IPS-18a (cell line): ENCODE data around the gene SLC35E1.
"Not testable (repeated sequence)": the region's sequence is repeated elsewhere in the genome, so short reads cannot be mapped to it uniquely, and the experiment has no call there.

Source experiments
- H3K27ac ChIP-seq: one replicate; pipeline ENCODE4 v1.5.1; 2013; ENCODE audit warnings: low read length
- H3K27me3 ChIP-seq: one replicate; pipeline ENCODE4 v1.6.1; 2013; ENCODE audit warnings: mild to moderate bottlenecking, low read length; ENCODE audit not compliant: control insufficient read depth, insufficient read depth
- H3K36me3 ChIP-seq: one replicate; pipeline ENCODE4 v1.6.1; 2013; ENCODE audit warnings: low read depth, low read length; ENCODE audit not compliant: control insufficient read depth
- H3K4me1 ChIP-seq: one replicate; pipeline ENCODE4 v1.6.1; 2013; ENCODE audit warnings: low read depth, low read length; ENCODE audit not compliant: control insufficient read depth
- H3K4me3 ChIP-seq: one replicate; pipeline ENCODE4 v1.5.1; 2013; ENCODE audit warnings: low read length
- H3K9ac ChIP-seq: one replicate; pipeline ENCODE4 v1.6.1; 2013; ENCODE audit warnings: mild to moderate bottlenecking, low read length, moderate library complexity
- H3K9me3 ChIP-seq: one replicate; pipeline ENCODE4 v1.6.1; 2013; ENCODE audit warnings: low read depth, low read length; ENCODE audit not compliant: control insufficient read depth

SLC35E1 gene

DNA sequence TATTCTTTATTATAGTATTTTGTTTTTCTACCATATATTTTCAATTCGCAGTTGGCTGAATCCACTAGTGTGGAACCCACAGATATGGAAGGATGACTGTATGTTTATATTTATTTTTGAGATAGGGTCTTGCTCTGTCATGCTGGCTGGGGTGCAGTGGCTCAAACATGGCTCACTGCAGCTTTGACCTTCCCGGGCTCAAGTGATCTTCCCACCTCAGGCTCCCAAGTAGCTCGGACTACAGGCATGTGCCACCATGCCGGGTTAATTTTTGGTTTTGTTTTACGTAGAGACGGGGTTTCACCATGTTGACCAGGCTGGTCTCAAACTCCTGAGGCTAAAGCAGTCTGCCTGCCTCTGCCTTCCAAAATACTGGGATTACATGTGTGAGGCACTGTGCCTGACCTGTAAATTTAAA is 9.6 kb downstream of the SLC35E1 start:
- Histone ChIP-seq H3K36me3 (peaks cover 41% of the 10 kb centered on the region), H3K27ac (no peak overlapping the region), H3K27me3 (no peaks in the 10 kb centered on the region), H3K9ac (no peak overlapping the region), H3K4me1 (no peaks in the 10 kb centered on the region), H3K9me3 (no peaks in the 10 kb centered on the region), H3K4me3 (no peak overlapping the region)

DNA sequence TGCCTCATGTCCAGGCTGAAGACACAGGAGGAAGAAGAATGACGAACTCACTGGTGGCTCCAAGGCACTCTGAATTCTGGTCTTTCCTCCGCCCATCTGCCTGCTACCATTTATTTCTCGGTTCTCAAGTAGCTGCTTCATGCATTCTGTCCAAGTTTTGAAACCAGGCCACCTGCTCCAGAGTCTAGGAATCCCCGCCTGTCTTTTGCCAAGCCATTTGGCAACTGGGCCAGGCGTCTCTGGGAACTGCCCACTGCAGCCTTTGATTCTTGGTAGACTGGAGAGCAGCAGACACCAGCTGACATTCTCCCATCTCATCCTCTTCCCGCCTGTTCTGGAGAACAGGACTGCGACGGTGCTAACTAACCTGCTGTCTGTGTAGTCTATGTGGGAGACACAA is 10.8 kb downstream of the SLC35E1 start:
- Histone ChIP-seq H3K27me3 (no peaks in the 10 kb centered on the region), H3K36me3 (peaks cover 31% of the 10 kb centered on the region), H3K4me3 (no peak overlapping the region), H3K4me1 (no peaks in the 10 kb centered on the region), H3K27ac (no peak overlapping the region), H3K9me3 (no peaks in the 10 kb centered on the region), H3K9ac (no peak overlapping the region)

DNA sequence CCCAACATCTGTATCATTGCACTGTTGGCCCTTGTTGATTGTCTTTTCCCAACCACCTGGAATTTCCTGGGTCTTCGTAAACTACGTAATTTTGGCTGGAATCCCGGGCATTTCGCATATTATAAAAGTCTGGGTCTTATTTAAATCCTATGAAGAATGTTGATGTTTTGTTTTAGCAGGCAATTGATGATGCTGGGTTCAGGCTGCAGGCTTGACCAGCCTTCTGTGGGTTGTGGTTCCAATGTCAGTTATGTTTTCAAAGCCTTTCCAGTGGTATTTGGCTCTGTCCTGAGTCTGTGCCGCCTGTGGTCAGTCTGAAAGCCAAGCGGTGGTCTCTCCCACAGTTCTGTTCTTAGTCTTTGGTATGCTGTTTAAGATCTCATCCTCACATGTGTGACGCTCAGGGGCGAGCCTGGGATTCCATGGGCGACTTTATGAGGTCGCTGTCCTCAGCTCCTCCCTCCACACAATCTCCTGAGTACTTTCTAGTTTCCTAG is 12.4 kb downstream of the SLC35E1 start:
- Histone ChIP-seq H3K4me3 (no peak overlapping the region), H3K27me3 (no peaks in the 10 kb centered on the region), H3K9me3 (no peaks in the 10 kb centered on the region), H3K9ac (no peak overlapping the region), H3K4me1 (no peaks in the 10 kb centered on the region), H3K27ac (no peak overlapping the region), H3K36me3 (peaks cover 36% of the 10 kb centered on the region)

DNA sequence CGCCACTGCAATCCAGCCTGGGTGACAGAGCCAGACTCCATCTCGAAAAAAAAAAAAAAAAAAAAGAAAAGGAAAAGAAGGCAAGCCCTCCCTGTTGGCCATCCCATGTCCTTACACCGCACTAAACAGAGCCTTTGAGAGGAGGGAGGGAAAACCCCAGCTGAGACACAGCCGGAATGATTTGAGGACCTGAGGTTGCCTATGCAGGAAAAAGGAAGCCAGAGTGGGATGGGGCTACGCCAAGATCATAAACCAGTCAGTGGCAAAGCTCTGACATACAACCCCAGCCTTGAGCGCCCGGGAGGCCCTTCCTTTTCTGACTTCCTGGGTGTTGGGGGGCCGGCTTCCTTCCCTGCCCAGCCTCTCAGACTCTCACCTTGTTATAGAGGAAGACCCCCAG is 17.4 kb downstream of the SLC35E1 start:
- Histone ChIP-seq H3K27ac (no peak overlapping the region), H3K36me3 (peaks cover 26% of the 10 kb centered on the region), H3K27me3 (no peaks in the 10 kb centered on the region), H3K9me3 (no peaks in the 10 kb centered on the region), H3K9ac (no peak overlapping the region), H3K4me1 (no peaks in the 10 kb centered on the region), H3K4me3 (no peak overlapping the region)

DNA sequence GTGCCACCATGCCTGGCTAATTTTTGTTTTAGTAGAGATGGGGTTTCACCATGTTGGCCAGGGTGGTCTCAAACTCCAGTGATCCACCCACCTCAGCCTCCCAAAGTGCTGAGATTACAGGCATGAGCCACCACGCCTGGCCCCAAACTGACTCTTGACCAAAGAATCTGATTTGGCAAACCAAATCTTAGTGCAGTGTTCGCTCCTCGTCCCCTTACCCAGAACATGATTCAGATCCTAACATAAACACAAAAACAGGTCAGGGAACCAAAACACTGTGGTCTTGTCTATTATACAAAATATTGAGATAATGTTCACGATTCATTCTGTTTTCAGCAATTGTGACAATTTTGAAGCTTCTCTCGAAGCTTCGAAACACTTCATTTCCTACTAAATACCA is 20.3 kb downstream of the SLC35E1 start:
- H3K4me1 ChIP-seq, H3K9ac ChIP-seq, H3K27me3 ChIP-seq, H3K27ac ChIP-seq, H3K4me3 ChIP-seq, H3K9me3 ChIP-seq: not testable (repeated sequence)
- peaks cover 26% of the 10 kb centered on the region for H3K36me3 ChIP-seq

DNA sequence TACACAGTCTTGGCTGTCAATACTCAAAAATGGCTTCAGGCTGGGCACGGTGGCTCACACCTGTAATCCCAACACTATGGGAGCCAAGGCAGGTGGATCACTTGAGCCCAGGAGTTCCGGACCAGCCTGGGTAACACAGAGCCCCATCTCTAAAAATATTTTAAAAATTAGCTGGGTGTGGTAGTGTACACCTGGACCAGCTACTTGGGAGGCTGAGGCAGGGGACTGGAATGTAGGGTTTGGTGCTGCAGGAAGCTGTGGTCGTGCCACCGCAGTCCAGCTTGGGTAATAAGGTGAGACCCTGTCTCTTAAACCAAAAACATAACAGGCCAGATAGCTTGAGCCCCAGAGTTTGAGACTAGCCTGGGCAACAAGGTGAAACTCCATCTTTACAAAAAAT is 23.3 kb downstream of the SLC35E1 start:
- Histone ChIP-seq H3K4me3 (no peak overlapping the region), H3K27ac (no peak overlapping the region), H3K27me3 (no peaks in the 10 kb centered on the region), H3K9me3 (no peaks in the 10 kb centered on the region), H3K36me3 (peaks cover 15% of the 10 kb centered on the region), H3K4me1 (no peaks in the 10 kb centered on the region), H3K9ac (no peak overlapping the region)

DNA sequence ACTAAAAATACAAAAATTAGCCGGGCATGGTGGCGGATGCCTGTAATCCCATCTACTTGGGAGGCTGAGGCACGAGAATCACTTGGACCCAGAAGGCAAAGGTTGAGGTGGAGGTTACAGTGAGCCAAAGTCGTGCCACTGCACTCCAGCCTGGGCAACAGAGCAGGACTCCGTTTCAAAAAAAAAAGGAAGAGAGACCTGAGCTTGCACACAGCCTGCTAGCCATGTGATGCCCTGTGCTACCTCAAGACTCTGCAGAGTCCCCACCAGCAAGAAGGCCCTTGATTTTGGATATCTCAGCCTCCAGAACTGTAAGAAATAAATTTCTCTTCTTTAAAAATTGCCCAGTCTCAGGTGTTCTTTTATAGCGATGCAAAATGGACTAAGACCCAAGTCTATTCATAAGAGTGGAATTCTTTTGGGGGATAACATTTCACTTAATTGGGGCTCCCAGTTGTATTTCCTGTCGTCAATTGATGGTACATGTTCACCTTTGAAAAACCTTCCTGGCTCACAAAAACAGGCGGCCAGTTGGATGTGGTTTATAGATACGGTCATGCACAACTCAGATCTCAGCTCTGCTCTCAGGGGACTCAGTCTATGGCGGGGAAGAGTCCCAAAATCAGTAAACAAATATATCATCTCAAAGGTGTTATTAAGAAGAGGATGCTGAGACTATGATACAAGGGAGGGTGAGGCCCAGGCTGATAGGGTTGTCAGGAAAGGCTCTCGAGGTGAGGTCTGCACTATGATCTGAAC is 27.6 kb downstream of the SLC35E1 start:
- Histone ChIP-seq H3K36me3 (no peaks in the 10 kb centered on the region), H3K27me3 (no peaks in the 10 kb centered on the region), H3K4me1 (peaks cover 5% of the 10 kb centered on the region), H3K4me3 (no peak overlapping the region), H3K27ac (no peak overlapping the region), H3K9me3 (no peaks in the 10 kb centered on the region), H3K9ac (no peak overlapping the region)

DNA sequence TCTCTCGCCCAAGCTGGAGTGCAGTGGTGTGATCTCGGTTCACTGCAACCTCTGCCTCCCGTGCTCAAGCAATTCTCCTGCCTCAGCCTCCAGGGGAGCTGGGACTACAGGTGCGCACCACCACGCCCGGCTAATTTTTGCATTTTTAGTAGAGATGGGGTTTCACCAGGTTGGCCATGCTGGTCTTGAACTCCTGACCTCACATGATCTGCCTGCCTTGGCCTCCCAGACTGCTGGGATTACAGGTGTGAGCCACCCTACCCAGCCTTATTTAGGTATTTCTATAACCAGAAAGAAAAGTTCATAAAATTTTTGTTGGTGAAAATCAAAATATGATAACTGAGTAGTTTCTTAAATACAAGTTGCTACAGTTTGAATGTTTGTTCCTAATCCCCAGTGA is 28.5 kb downstream of the SLC35E1 start:
- H3K4me1 ChIP-seq, H3K27ac ChIP-seq, H3K9me3 ChIP-seq, H3K36me3 ChIP-seq, H3K27me3 ChIP-seq: not testable (repeated sequence)
- H3K4me3 ChIP-seq, result peak overlapping the region; percentile 80
- peak overlapping the region; percentile 79 for H3K9ac ChIP-seq

DNA sequence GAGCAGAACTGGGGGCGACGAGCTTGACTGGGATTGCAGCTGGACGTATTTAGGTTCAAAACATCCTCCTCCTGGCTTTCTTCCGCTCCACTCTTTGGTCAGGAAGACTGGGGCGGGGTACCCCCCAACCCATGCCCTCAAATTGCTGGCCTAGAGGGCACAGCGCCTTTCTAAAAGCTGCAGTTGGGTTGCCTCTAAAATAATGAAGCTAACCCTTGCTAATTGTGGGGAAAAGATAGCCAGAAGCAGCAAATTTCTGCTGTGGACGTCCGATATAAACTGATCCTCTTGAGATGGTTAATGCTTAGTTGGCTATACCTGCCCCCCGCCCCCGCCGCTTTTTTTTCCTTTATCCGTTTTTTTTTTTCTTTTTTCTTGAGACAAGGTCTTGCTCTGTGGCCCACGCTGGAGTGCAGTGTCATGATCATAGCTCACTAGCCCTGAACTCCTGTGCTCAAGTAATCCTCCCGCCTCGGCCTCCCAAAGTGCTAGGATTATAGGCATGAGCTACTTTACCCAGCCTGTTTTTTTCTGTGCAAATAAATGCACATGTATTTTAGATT is 29.2 kb downstream of the SLC35E1 start:
- H3K4me1 ChIP-seq, result peaks cover 5% of the 10 kb centered on the region
- H3K36me3 ChIP-seq, result peaks cover 2% of the 10 kb centered on the region
- H3K9ac ChIP-seq, result peak overlapping the region; percentile 79
- H3K4me3 ChIP-seq, result peak overlapping the region; percentile 80
- no peaks in the 10 kb centered on the region for H3K27me3 ChIP-seq
- no peaks in the 10 kb centered on the region for H3K9me3 ChIP-seq
- peak overlapping the region; percentile 59 for H3K27ac ChIP-seq

DNA sequence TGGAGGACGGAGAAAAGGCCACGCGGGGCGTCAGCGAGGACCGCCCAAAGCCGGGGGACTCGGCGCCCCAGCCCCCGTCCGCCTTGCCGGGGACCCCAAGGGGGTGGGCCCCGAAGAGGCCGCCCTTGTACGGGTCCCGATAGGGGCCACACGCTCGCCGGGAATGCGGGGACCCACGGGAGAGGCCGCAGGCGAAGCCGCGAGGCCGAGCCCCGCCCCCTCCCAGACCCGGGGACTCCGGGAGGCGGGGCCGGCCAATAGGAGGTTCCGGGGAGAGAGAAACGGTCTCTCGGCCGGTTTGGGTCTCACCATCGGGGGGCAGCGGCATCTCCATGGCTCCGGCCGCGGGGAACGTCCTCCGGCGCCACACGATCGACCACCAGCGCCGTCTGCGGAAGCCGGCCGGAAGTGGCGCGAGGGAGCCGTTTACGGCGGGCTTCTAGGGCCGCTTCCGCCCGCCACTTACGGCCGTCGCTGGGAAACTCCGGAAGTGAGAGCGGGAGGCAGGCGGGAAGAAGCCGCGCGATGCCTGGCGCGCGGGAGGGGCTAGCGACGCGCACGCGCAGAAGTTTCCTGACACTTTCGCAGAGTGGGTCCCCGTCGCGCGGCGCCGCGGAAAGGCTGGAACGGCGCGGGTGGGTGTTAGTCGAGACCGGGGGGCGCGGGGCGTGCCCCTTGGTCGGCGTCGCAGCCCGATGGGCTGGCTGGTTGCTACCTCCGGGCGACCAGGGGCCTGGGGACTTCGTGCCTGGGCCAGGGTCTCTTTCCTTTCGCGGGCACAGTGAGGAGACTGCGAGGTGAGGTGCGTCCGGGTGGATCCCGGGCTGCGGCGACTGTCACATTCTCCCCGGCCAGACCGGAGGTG is 29.9 kb downstream of the SLC35E1 start, which contains the start of gene CHERP:
Gene CHERP, minus strand, starts transcription at position 393 of the 865 bp plus-strand sequence. Its CDS starts 59 bp downstream, at position 334.
- H3K27ac ChIP-seq, result peak within 1 kb of the TSS; percentile 68
- H3K9ac ChIP-seq, result peak within 1 kb of the TSS; percentile 79
- peaks cover 10% of the 10 kb centered on the region for H3K36me3 ChIP-seq
- H3K9me3 ChIP-seq, result no peaks in the 10 kb centered on the region
- peaks cover 5% of the 10 kb centered on the region for H3K4me1 ChIP-seq
- no peaks in the 10 kb centered on the region for H3K27me3 ChIP-seq
- H3K4me3 ChIP-seq, result peak within 1 kb of the TSS; percentile 80

DNA sequence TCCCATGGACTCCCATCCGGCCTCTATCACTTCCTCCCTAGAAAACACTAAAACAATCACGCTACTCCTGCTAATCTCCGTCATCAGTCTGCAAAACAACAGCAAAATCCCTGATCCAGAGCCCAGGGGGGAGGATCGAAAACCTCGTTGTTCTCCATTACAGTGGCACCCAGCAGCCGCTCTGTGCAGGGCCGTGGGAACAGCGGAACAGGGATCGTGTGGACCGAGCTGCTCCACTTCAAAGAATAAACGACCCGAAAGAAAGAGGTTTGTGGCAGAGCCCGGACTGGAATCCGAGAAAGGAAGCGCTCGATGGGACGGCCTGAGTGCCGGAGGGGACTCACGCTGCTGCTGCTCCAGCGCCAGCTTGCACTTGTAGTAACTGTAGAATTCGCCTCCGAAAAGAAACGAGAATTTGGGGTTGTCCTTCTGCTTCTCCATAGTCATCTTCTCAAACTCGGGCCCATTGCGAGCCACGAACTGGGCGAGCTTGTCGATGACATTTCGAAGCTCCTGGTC is 30.6 kb downstream of the SLC35E1 start:
- Histone ChIP-seq H3K4me3 (peak overlapping the region; percentile 80), H3K9me3 (no peaks in the 10 kb centered on the region), H3K27me3 (no peaks in the 10 kb centered on the region), H3K4me1 (peaks cover 5% of the 10 kb centered on the region), H3K36me3 (peaks cover 10% of the 10 kb centered on the region), H3K27ac (peak overlapping the region; percentile 68), H3K9ac (peak overlapping the region; percentile 79)
